ENCODE results near the gene CHD5.

- TF ChIP-seq CTCF (IDR thresholded peaks at IDR 0.05) = no peak
- no peak for TF ChIP-seq POLR2A (IDR thresholded peaks at IDR 0.05)
These were observed 40.1 kb upstream of the CHD5 start for GRCh38 chr1:6220236-6220635.
